T-helper 2 cell treated with Interferon-gamma antibody and Interleukin-4, amounts not matched to agents 100 ng/mL and 5 ng/mL, for 36 hours (primary cell): Measurements from ENCODE around the gene MRGPRX3. TPM values are rescaled to one million over a fixed set of nuclear protein-coding genes. Genes with fewer than 3 reads are reported as not detected.

ENCODE experiments used
- intact Hi-C: fragments of 100-400 bp; cut with micrococcal nuclease; formaldehyde crosslinking; loops from one replicate; pipeline ENCODE4 v1.15.1; 2023
- total RNA-seq: library from RNA; stranded (reverse); gene quantifications from 2 replicates; pipeline ENCODE4 v1.2.3, GENCODE V29; 2022

The MRGPRX3 gene
- total RNA-seq, 1 donor from 2014 or later = not detected

GRCh38 chr11:18151581-18151980 lies 19.2 kb downstream of the MRGPRX3 start:
- intact Hi-C loops = no loop called here

- intact Hi-C loops = no loop called here
Observed at GRCh38 chr11:18168372-18168771, 36.0 kb downstream of the MRGPRX3 start.

- intact Hi-C loops = no loop called here
Observed at GRCh38 chr11:18171377-18172000, 39.1 kb downstream of the MRGPRX3 start.

DNA sequence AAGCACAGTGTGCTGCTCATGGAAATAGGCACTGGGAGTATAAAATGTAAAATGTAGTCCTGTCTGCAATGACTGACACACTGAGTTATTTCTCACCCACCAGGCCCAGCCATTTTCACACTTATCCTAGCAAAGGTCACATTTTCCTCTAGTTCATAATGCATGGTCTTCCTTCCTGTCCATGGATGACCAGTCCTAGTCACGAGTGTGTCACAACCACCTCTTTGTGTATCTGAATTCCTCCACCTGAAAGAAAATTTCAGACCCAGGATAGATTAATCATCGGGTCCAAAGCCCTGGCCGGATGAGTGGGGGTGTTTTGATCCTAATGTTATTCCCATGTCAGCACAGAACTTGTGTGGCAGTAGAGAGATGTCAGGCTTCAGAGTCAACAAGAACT lies 40.3 kb downstream of the MRGPRX3 start, which contains the start of gene MRGPRX4:
Gene MRGPRX4 (plus strand): TSS at position 172 of the 400 bp plus-strand sequence. CDS start 420 bp downstream, outside the sequence.
- intact Hi-C loops = no loop called here

GRCh38 chr11:18173225-18173866 lies 41.0 kb downstream of the MRGPRX3 start:
- intact Hi-C loops = no loop called here

Other genes starting within 250 kb of the MRGPRX3 start
- 31.6 and 32.6 TPM in 2 replicates for gene SERGEF, start 119.5 kb upstream of the MRGPRX3 start, total RNA-seq
- gene TPH1, start 86.3 kb upstream of the MRGPRX3 start, total RNA-seq = 0.39 TPM in 2 replicates
- 33.7 and 36.2 TPM in 2 replicates for gene SAAL1, start 26.5 kb upstream of the MRGPRX3 start, total RNA-seq
- gene MRGPRX4, start 40.3 kb downstream of the MRGPRX3 start, total RNA-seq = not detected in 2 replicates
- gene SAA4, start 104.2 kb downstream of the MRGPRX3 start, total RNA-seq = not detected in 2 replicates
- not detected in 2 replicates for gene SAA2, start 116.1 kb downstream of the MRGPRX3 start, total RNA-seq
- gene SAA1, start 133.7 kb downstream of the MRGPRX3 start, total RNA-seq = not detected in 2 replicates
- gene HPS5, start 189.6 kb downstream of the MRGPRX3 start, total RNA-seq = 20.7 and 21.5 TPM in 2 replicates
- gene GTF2H1, start 190.0 kb downstream of the MRGPRX3 start, total RNA-seq = 60.3 and 61.2 TPM in 2 replicates